ENCODE data around the gene TOR4A. TPM values are rescaled to one million over a fixed set of nuclear protein-coding genes. Genes with fewer than 3 reads are reported as not detected.
"Not testable (repeated sequence)": the region's sequence is repeated elsewhere in the genome, so short reads cannot be mapped to it uniquely, and the experiment has no call there.

The TOR4A gene
- total and polyA plus RNA-seq, 4 experiments from 2014 or later, result 0.46 to 2.1 (median 1.4) TPM

DNA sequence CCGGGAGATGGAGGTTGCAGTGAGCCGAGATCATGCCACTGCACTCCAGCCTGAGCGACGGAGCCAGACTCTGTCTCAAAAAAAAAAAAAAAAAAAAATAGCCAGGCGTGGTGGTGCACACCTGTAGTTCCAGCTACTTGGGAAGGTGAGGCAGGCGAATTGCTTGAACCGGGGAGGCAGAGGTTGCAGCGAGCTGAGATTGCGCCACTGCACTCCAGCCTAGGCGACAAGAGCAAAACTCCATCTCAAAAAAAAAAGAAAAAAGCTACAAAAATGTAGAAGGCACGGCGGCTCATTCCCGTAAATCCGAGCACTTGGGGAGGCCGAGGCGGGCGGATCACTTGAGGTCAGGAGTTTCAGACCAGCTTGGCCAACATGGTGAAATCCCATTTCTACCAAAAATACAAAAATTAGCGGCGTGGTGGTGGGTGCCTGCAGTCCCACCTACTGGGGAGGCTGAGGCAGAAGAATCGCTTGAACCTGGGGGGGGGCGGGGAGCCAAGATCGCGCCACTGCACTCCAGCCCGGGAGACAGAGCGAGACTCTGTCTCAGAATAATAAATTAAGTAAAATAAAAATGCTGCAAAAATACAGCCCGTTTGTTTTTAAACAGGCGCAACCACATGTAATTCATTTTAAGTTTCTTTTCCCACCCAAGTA, 37.9 kb upstream of the TOR4A start:
- H3K4me3 Mint-ChIP-seq, result peak overlapping the region; percentile 54 to 85 (median 74)
- intact Hi-C loops (cut with micrococcal nuclease), result loop anchor here (2.0 to 5.0 kb wide), 2 partner anchors 313 to 368 kb away; partner anchors contain the start of gene ARRDC1

DNA sequence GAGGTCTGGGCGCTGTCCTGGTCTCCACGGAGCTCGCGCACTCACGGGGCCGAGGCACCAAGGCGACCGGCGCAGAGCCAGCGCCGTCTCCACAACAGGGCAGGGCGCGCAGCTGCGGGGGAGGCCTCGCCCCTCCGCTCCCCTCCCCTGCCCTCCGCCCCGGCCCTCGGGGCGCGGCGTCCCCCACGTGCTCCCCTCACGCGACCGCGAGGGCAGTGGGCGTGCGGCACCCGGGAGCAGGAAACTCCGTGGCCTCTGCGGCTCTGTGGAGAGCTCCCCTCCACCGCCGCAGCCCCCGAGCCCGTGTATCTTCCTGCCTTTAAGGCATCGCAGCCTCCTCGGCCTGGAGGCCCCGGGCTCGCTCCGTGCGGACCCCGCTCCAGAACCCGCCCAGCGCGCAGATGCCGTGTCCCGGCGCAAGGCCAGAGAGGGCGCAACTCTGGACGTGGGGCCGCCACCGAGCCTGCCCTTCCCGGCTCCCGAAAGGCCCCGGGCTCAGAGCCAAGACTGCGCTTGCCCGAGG, 37.1 kb upstream of the TOR4A start:
- ChIA-PET POLR2A (ENCODE audit: partially characterized antibody) (interaction anchor here (0.7 to 10.3 kb wide), 50 partner anchors 9 to 877 kb away, joined by 3 to 260 read pairs (median 4); partner anchors contain the start of genes AJM1, CLIC3, CYSRT1 and DNLZ), CTCF (ENCODE audit: partially characterized antibody) (interaction anchor here (0.7 to 2.1 kb wide), 6 partner anchors 14 to 154 kb away, joined by 3 to 9 read pairs (median 5); partner anchors contain the start of genes MAN1B1, NELFB and NRARP)
- Histone ChIP-seq H3K4me3 (ENCODE audit: low read length in 2 of 2) (peak overlapping the region; percentile 17 to 57), H3K36me3 (ENCODE audit: insufficient read depth, low read length) (peaks cover 18% of the 10 kb centered on the region), H3K9me3 (ENCODE audit: control insufficient read depth in 1 of 2, low read length in 2 of 2) (no peaks in the 10 kb centered on the region), H3K27me3 (ENCODE audit: insufficient read depth, low read length) (no peaks in the 10 kb centered on the region), H3K4me1 (ENCODE audit: insufficient read depth, low read length) (peaks cover 42% of the 10 kb centered on the region), H3K27ac (ENCODE audit: low read depth, low read length) (peak overlapping the region; percentile 75)
- Mint-ChIP-seq H3K27ac (peak overlapping the region in 3 of 7 donors; percentile 77 to 94 (median 89)), H3K4me3 (peak overlapping the region; percentile 54 to 92 (median 74)), H3K9me3 (peaks cover 0 to 9% (median 0%) of the 10 kb centered on the region in 8 donors), H3K36me3 (peaks cover 10 to 12% of the 10 kb centered on the region in 2 donors), H3K4me1 (peaks cover 6 to 43% (median 25%) of the 10 kb centered on the region in 4 donors), H3K27me3 (peaks cover 0 to 2% of the 10 kb centered on the region in 2 donors)
- intact Hi-C loops (cut with micrococcal nuclease), result loop anchor here (2.0 to 5.0 kb wide), 2 partner anchors 312 to 367 kb away; partner anchors contain the start of gene ARRDC1
- peak in 4 of 5 donors; percentile 77 to 83 (median 80) for DNase-seq

More for the DNA sequence above, 37.9 kb upstream of the TOR4A start:
- ChIA-PET POLR2A (ENCODE audit: partially characterized antibody) (interaction anchor here (0.8 to 10.3 kb wide), 31 partner anchors 13 to 876 kb away, joined by 3 to 260 read pairs (median 8); partner anchors contain the start of genes CLIC3, CYSRT1, DNLZ and DPP7), CTCF (ENCODE audit: partially characterized antibody) (interaction anchor here (0.7 to 2.1 kb wide), 5 partner anchors 16 to 153 kb away, joined by 3 to 9 read pairs (median 6); partner anchors contain the start of gene MAN1B1)
- H3K9me3 ChIP-seq (ENCODE audit: control insufficient read depth in 1 of 2, low read length in 2 of 2); DNase-seq; H3K9me3 Mint-ChIP-seq; H3K27me3 Mint-ChIP-seq; H3K27me3 ChIP-seq (ENCODE audit: insufficient read depth, low read length): not testable (repeated sequence)
- Mint-ChIP-seq H3K27ac (peak overlapping the region in 6 of 7 donors; percentile 35 to 89 (median 68)), H3K36me3 (peaks cover 10 to 12% of the 10 kb centered on the region in 2 donors), H3K4me1 (peaks cover 6 to 43% (median 25%) of the 10 kb centered on the region in 4 donors)
- Histone ChIP-seq H3K36me3 (ENCODE audit: insufficient read depth, low read length) (peaks cover 18% of the 10 kb centered on the region), H3K4me1 (ENCODE audit: insufficient read depth, low read length) (peaks cover 42% of the 10 kb centered on the region), H3K4me3 (ENCODE audit: low read length in 2 of 2) (peak overlapping the region in 1 of 2 donors; percentile 57), H3K27ac (ENCODE audit: low read depth, low read length) (peak overlapping the region; percentile 75)

- intact Hi-C loops (cut with micrococcal nuclease), result loop anchor here (1.0 to 5.0 kb wide), 8 partner anchors 14 to 450 kb away; partner anchors contain the start of genes ARRDC1, NELFB, TMEM141 and TPRN
- peak within 1 kb of the TSS; percentile 83 to 93 (median 92) for H3K4me3 Mint-ChIP-seq
- peaks cover 10 to 12% of the 10 kb centered on the region in 2 donors for H3K36me3 Mint-ChIP-seq
- Histone ChIP-seq H3K4me3 (ENCODE audit: low read length in 2 of 2) (peak within 1 kb of the TSS; percentile 17 to 63), H3K9me3 (ENCODE audit: control insufficient read depth in 1 of 2, low read length in 2 of 2) (no peaks in the 10 kb centered on the region), H3K27ac (ENCODE audit: low read depth, low read length) (peak within 1 kb of the TSS; percentile 75), H3K36me3 (ENCODE audit: insufficient read depth, low read length) (peaks cover 18% of the 10 kb centered on the region), H3K27me3 (ENCODE audit: insufficient read depth, low read length) (no peaks in the 10 kb centered on the region), H3K4me1 (ENCODE audit: insufficient read depth, low read length) (peaks cover 40% of the 10 kb centered on the region)
- ChIA-PET POLR2A (ENCODE audit: partially characterized antibody) (interaction anchor here (0.5 to 10.3 kb wide), 52 partner anchors 9 to 877 kb away, joined by 3 to 260 read pairs (median 4); partner anchors contain the start of genes AJM1, CLIC3, CYSRT1 and DNLZ), CTCF (ENCODE audit: partially characterized antibody) (interaction anchor here (0.7 to 2.1 kb wide), 5 partner anchors 14 to 154 kb away, joined by 3 to 9 read pairs (median 6); partner anchors contain the start of genes MAN1B1, NELFB and NRARP)
- H3K27me3 Mint-ChIP-seq, result peaks cover 0 to 2% of the 10 kb centered on the region in 2 donors
- H3K27ac Mint-ChIP-seq, result peak within 1 kb of the TSS; percentile 89 to 97 (median 94)
- H3K4me1 Mint-ChIP-seq, result peaks cover 6 to 43% (median 25%) of the 10 kb centered on the region in 4 donors
- H3K9me3 Mint-ChIP-seq, result peaks cover 0 to 9% (median 0%) of the 10 kb centered on the region in 8 donors
- peak; percentile 98 to 100 (median 99) for DNase-seq
These were observed 36.6 kb upstream of the TOR4A start, which contains the start of gene TUBB4B for GRCh38 chr9:137240841-137241489. Gene TUBB4B, plus strand, starts transcription at chr9:137241287. Its CDS starts 74 bp downstream, at chr9:137241361.

DNA sequence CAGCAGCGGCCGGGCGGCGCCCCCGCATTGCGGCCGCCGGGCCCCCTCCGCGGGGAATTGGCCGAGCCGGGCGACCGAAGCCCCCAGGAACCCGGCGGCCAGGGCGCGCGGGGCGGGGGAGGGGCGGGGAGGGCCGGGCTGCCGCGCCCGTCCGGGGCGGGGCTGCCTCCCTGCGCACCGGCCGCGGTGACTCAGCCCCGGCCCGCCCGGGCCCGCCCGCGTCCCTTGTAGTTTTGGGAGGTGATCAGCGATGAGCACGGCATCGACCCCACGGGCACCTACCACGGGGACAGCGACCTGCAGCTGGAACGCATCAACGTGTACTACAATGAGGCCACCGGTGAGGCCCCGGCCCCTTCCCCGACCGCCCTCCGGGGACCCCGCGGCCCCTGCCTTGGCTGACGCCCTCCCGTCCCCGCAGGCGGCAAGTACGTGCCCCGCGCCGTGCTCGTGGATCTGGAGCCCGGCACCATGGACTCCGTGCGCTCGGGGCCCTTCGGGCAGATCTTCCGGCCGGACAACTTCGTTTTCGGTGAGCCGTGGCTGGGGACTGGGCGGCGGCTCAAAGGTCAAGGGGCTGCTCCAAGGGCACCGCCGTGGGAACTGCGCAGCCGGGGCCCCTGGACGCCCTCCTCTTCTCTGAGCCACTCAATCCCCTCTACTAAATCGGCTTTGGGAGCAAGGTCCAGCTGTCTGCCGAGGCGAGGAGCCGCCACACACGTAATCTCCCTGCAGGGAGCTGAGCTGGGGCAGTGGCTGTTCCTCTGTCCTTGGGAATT, 35.8 kb upstream of the TOR4A start:
- peaks cover 0 to 2% of the 10 kb centered on the region in 2 donors for H3K27me3 Mint-ChIP-seq
- H3K4me1 Mint-ChIP-seq, result peaks cover 6 to 43% (median 22%) of the 10 kb centered on the region in 4 donors
- H3K27me3 ChIP-seq (ENCODE audit: insufficient read depth, low read length), result no peaks in the 10 kb centered on the region
- H3K4me3 Mint-ChIP-seq, result peak overlapping the region; percentile 80 to 92 (median 82)
- H3K27ac ChIP-seq (ENCODE audit: low read depth, low read length), result peak overlapping the region; percentile 60
- peak in 4 of 5 donors; percentile 49 to 78 (median 59) for DNase-seq
- H3K36me3 ChIP-seq (ENCODE audit: insufficient read depth, low read length), result peaks cover 18% of the 10 kb centered on the region
- peak overlapping the region; percentile 6 to 63 for H3K4me3 ChIP-seq (ENCODE audit: low read length in 2 of 2)
- intact Hi-C loops (cut with micrococcal nuclease), result loop anchor here (1.0 to 5.0 kb wide), 8 partner anchors 14 to 450 kb away; partner anchors contain the start of genes ARRDC1, NELFB, TMEM141 and TPRN
- H3K9me3 ChIP-seq (ENCODE audit: control insufficient read depth in 1 of 2, low read length in 2 of 2), result no peaks in the 10 kb centered on the region
- peaks cover 10 to 12% of the 10 kb centered on the region in 2 donors for H3K36me3 Mint-ChIP-seq
- H3K4me1 ChIP-seq (ENCODE audit: insufficient read depth, low read length), result peaks cover 33% of the 10 kb centered on the region
- POLR2A ChIA-PET (ENCODE audit: partially characterized antibody), result interaction anchor here (0.5 to 10.3 kb wide), 40 partner anchors 10 to 451 kb away, joined by 3 to 260 read pairs (median 6); partner anchors contain the start of genes CYSRT1, DPP7, EXD3 and MAN1B1
- H3K9me3 Mint-ChIP-seq, result peaks cover 0 to 9% (median 0%) of the 10 kb centered on the region in 8 donors
- peak overlapping the region; percentile 53 to 97 (median 84) for H3K27ac Mint-ChIP-seq
- CTCF ChIA-PET (ENCODE audit: partially characterized antibody), result interaction anchor here (0.9 to 2.5 kb wide), 6 partner anchors 13 to 155 kb away, joined by 3 to 9 read pairs (median 6); partner anchors contain the start of genes MAN1B1 and NELFB

- Mint-ChIP-seq H3K36me3 (peaks cover 10 to 12% of the 10 kb centered on the region in 2 donors), H3K4me3 (peak overlapping the region; percentile 80 to 84 (median 82)), H3K27me3 (peaks cover 0 to 2% of the 10 kb centered on the region in 2 donors), H3K4me1 (peaks cover 6 to 39% (median 22%) of the 10 kb centered on the region in 4 donors), H3K27ac (peak overlapping the region; percentile 73 to 90 (median 84)), H3K9me3 (peaks cover 0 to 9% (median 0%) of the 10 kb centered on the region in 8 donors)
- Histone ChIP-seq H3K4me3 (ENCODE audit: low read length in 2 of 2) (peak overlapping the region; percentile 6 to 63), H3K27me3 (ENCODE audit: insufficient read depth, low read length) (no peaks in the 10 kb centered on the region), H3K27ac (ENCODE audit: low read depth, low read length) (peak overlapping the region; percentile 60), H3K36me3 (ENCODE audit: insufficient read depth, low read length) (peaks cover 18% of the 10 kb centered on the region), H3K9me3 (ENCODE audit: control insufficient read depth in 1 of 2, low read length in 2 of 2) (no peaks in the 10 kb centered on the region), H3K4me1 (ENCODE audit: insufficient read depth, low read length) (peaks cover 28% of the 10 kb centered on the region)
- POLR2A ChIA-PET (ENCODE audit: partially characterized antibody), result interaction anchor here (0.7 to 10.3 kb wide), 17 partner anchors 11 to 1133 kb away, joined by 3 to 260 read pairs (median 5); partner anchors contain the start of genes CYSRT1, EXD3, MAN1B1 and NELFB
- intact Hi-C loops (cut with micrococcal nuclease), result loop anchor here (5.0 kb wide), 1 partner anchor 365 kb away; the partner anchor contains the start of gene ARRDC1
- no peak for DNase-seq
- CTCF ChIA-PET (ENCODE audit: partially characterized antibody), result interaction anchor here (0.7 to 2.5 kb wide), 3 partner anchors 12 to 113 kb away, joined by 3 to 7 read pairs (median 4); partner anchors contain the start of gene NELFB
These were observed 35.0 kb upstream of the TOR4A start for GRCh38 chr9:137242269-137243203.
